HepG2 (cell line): ENCODE results near the gene CAPN10. TPM values are rescaled to one million over a fixed set of nuclear protein-coding genes. Genes with fewer than 3 reads are reported as not detected.

Experiments used
- ATF4 ChIP-seq, 2 experiments: fragments of 450-650 bp in 1 of 2; sonication (generic) in 1 of 2; formaldehyde crosslinking; IDR thresholded peaks; 2 replicates each; pipeline versions ENCODE4 v1.5.0 to v1.8.0; 2020 to 2022; ENCODE audit warnings: mild to moderate bottlenecking in 1 of 2, missing genetic modification reagents in 1 of 2
- CREB3 ChIP-seq: sonication (generic); formaldehyde crosslinking; IDR thresholded peaks from 2 replicates; pipeline ENCODE4 v1.5.0; 2020; ENCODE audit warnings: missing genetic modification reagents
- FOXA3 ChIP-seq: IDR thresholded peaks from 2 replicates; pipeline ENCODE4 v1.6.1; 2016; ENCODE audit warnings: missing genetic modification reagents, missing compliant biosample characterization
- GZF1 ChIP-seq: sonication (generic); formaldehyde crosslinking; IDR thresholded peaks from 2 replicates; pipeline ENCODE4 v1.5.1; 2020; ENCODE audit warnings: mild to moderate bottlenecking, missing genetic modification reagents
- HNRNPL ChIP-seq: fragments of 200-400 bp; formaldehyde crosslinking; IDR thresholded peaks from 2 replicates; pipeline ENCODE4 v1.6.1; 2017; ENCODE audit warnings: mild to moderate bottlenecking, low read depth, low read length
- KAT8 ChIP-seq: IDR thresholded peaks from 2 replicates; pipeline ENCODE4 v1.6.1; 2016; ENCODE audit warnings: missing genetic modification reagents, missing compliant biosample characterization
- MED8 ChIP-seq: sonication (generic); formaldehyde crosslinking; IDR thresholded peaks from 2 replicates; pipeline ENCODE4 v1.8.1; 2023; ENCODE audit warnings: mild to moderate bottlenecking, missing genetic modification reagents; ENCODE audit not compliant: insufficient replicate concordance
- PBX3 ChIP-seq: sonication (generic); formaldehyde crosslinking; IDR thresholded peaks from 2 replicates; pipeline ENCODE4 v1.8.1; 2023; ENCODE audit warnings: missing genetic modification reagents, inconsistent platforms, borderline replicate concordance
- PHF20 ChIP-seq: sonication (generic); formaldehyde crosslinking; IDR thresholded peaks from 2 replicates; pipeline ENCODE4 v1.5.0; 2020; ENCODE audit warnings: mild to moderate bottlenecking, missing genetic modification reagents
- RAD21 ChIP-seq: fragments of 450-650 bp; formaldehyde crosslinking; IDR thresholded peaks from 2 replicates; pipeline ENCODE4 v1.5.0; 2020; ENCODE audit warnings: mild to moderate bottlenecking
- RERE ChIP-seq: IDR thresholded peaks from 2 replicates; pipeline ENCODE4 v1.6.1; 2016; ENCODE audit warnings: low read depth, missing genetic modification reagents, missing compliant biosample characterization
- SMARCC2 ChIP-seq: fragments of 450-650 bp; IDR thresholded peaks from 2 replicates; pipeline ENCODE4 v1.6.1; 2017; ENCODE audit warnings: antibody characterized with exemption, mild to moderate bottlenecking
- TCF7 ChIP-seq: sonication (generic); IDR thresholded peaks from 2 replicates; pipeline ENCODE4 v1.6.1; 2016; ENCODE audit warnings: antibody characterized with exemption, low read depth
- ZBTB1 ChIP-seq: sonication (generic); formaldehyde crosslinking; IDR thresholded peaks from 2 replicates; pipeline ENCODE4 v1.4.0; 2020; ENCODE audit warnings: missing genetic modification reagents, borderline replicate concordance
- ZNF687 ChIP-seq: sonication (generic); formaldehyde crosslinking; IDR thresholded peaks from 2 replicates; pipeline ENCODE4 v1.5.1; 2020; ENCODE audit warnings: mild to moderate bottlenecking, missing genetic modification reagents, moderate library complexity
- ZNF850 ChIP-seq: sonication (generic); formaldehyde crosslinking; conservative IDR thresholded peaks from 2 replicates; pipeline ENCODE4 v1.9.0; 2021; ENCODE audit warnings: mild to moderate bottlenecking, missing genetic modification reagents
- ZNF891 ChIP-seq: sonication (generic); formaldehyde crosslinking; IDR thresholded peaks from 2 replicates; pipeline ENCODE4 v1.5.0; 2020; ENCODE audit warnings: mild to moderate bottlenecking, missing genetic modification reagents
- polyA plus RNA-seq, 8 experiments: library from polyadenylated mRNA; depleted of rRNA in 3 of 8; stranded (reverse) in 7 of 8; unstranded in 1 of 8; fragments of >200 nt; fragmentation: Illumina TruSeq in 4 of 8; extraction: Trizol in 4 of 8; gene quantifications; 2 replicates each; pipeline versions ENCODE4 v1.2.1 to v1.2.3, GENCODE V29; 2011 to 2016; ENCODE audit warnings: low read depth in 4 of 8, missing spikeins in 1 of 8, mixed read lengths in 1 of 8; ENCODE audit not compliant: insufficient read depth in 1 of 8
- total RNA-seq, 5 experiments: library from RNA; depleted of rRNA; stranded (reverse); fragments of >200 nt; fragmentation: Illumina TruSeq; extraction: Trizol; gene quantifications; 2 replicates each; pipeline ENCODE4 v1.2.3, GENCODE V29; 2016; ENCODE audit warnings: low read depth in 1 of 5

The CAPN10 gene
- total and polyA plus RNA-seq, 2 of the 13 experiments (the other 11 are each of a cell fraction or from before 2014, with no cell fraction given) = 27.6 to 32.4 TPM

- no peak for TF ChIP-seq ZNF850 (CRISPR knock-in tag)
- TF ChIP-seq CREB3 (CRISPR knock-in tag) = no peak
- no peak for TF ChIP-seq TCF7
- TF ChIP-seq ATF4 (CRISPR knock-in tag; IDR thresholded peaks at IDR 0.05) = no peak
- TF ChIP-seq RAD21 (CRISPR knock-in tag) = 0 out of 2 replicates have a peak, but pooled peaks have one; percentile 17
- TF ChIP-seq FOXA3 (CRISPR knock-in tag) = 0 out of 2 replicates have a peak, but pooled peaks have one; percentile 17
- no peak for TF ChIP-seq GZF1 (CRISPR knock-in tag)
- TF ChIP-seq ZNF687 (CRISPR knock-in tag) = peak; percentile 32; the same call in 1 of the 2 replicates
- TF ChIP-seq ZBTB1 (CRISPR knock-in tag) = no peak
- no peak for TF ChIP-seq RERE (CRISPR knock-in tag)
- TF ChIP-seq MED8 = no peak
- no peak for TF ChIP-seq KAT8 (CRISPR knock-in tag)
- TF ChIP-seq PHF20 (CRISPR knock-in tag) = no peak
- TF ChIP-seq SMARCC2 = no peak
- TF ChIP-seq HNRNPL = no peak
- 0 out of 2 replicates have a peak, but pooled peaks have one; percentile 45 for TF ChIP-seq ZNF891 (CRISPR knock-in tag)
- no peak for TF ChIP-seq PBX3 (CRISPR knock-in tag)
Measured at GRCh38 chr2:240556553-240557100, 29.9 kb upstream of the CAPN10 start (continued).
